GM18907 (cell line): ENCODE data around the gene GALK2.

Experiments used
- ATAC-seq: cut with Tn5 transposase; IDR thresholded peaks from one replicate; pipeline ENCODE4 v1.9.1; 2021; ENCODE audit warnings: mild to moderate bottlenecking, moderate library complexity; ENCODE audit not compliant: unreplicated experiment

GALK2 gene

DNA sequence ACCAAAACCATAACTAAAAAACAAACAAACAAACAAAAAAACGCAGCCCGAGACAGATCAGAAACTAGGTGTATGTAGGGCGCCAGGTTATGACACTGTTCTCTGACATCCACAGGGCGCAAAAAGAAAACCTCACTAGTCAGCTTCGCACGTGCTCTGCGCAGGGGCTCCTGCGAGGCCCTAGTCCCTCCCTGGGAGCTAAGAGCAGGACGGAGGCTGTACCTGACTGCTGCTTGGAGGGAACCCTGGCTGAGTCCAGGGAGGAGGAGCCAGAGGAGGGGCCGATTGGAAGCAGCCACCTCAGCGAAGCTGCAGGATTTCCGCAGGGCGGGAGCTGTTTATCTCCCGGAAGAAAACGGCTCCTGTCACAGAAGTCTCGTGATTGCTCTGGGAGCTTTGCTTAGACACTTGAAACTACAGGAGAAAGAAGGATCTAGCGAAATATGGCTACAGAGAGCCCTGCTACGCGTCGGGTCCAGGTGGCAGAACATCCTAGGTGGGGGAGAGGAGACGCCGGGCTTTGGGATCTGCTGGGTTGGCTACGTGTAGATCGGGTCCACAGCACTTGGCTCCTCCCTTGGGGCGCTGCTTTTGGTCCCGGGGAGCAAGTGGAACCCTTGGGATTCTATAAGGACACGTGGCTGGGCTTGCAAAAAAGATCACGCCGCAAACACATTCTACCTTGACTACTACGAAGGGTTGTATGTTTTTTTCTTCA is at the start of gene GALK2:
GALK2 (plus strand) TSS at position 368 of the 718 bp plus-strand sequence; CDS start at position 444, 76 bp downstream.
- ATAC-seq, result peak; percentile 96

DNA sequence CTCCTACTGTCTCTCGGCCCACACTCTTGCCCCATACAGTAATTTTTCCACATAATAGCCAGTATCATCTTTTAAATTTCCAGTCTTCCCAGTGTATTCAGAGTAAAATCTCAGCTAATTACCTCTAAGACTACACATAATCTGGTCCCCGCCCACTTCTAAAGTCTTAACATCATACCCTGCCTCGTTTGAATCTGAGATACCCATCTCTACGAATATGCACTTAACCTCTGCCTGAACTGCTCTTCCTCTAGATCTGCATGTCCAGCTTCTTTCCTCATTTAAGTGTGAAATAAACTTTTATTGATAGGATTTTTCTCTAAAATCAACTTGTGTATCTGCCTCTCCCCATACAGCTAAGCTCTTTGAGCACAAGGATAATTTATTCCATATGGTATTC is 49.2 kb upstream of the GALK2 start:
- ATAC-seq, result no peak

GRCh38 chr15:49121901-49122300 is 48.1 kb upstream of the GALK2 start:
- no peak for ATAC-seq

DNA sequence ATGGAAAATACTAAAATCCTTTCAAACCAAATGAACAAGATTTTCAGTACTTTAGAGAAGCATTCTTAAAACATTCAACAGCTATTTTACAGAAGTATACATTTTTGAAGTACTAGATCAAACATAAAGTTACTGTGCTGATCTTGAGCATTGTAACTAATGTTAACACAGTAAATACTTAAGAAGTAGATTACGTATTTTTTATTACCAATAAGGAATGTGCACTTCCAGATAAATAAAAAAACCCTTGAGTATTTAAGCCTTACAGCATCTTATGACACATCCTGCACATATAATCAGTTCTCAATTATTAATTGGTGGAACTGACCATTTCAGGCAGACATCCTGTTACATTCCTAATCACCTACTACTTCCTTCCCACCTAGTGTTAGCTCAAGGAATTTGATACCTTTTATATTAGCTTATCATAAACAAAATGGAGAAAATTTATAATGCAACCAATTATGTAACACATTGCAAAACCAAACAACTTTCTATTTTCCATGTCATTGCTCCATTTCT is 47.4 kb upstream of the GALK2 start:
- no peak for ATAC-seq

DNA sequence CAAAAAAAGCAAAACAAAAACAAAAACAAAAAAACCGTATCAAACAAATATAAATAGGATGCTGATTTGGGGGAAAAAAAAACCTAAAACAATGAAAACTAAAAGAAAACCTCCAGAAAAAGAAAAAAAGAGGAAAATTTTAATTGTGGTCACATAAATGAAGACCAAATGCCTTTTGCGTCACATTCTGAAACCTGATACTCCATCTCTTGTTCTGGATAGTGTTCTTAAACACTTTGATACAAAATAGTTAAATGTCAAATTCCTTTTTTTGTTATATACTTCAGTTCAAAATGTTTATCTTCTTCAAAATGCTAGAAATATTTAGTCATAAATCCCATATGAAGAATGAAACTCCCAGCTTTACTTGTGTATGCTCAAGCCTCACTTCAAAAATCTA is 45.7 kb upstream of the GALK2 start:
- ATAC-seq, result no peak

DNA sequence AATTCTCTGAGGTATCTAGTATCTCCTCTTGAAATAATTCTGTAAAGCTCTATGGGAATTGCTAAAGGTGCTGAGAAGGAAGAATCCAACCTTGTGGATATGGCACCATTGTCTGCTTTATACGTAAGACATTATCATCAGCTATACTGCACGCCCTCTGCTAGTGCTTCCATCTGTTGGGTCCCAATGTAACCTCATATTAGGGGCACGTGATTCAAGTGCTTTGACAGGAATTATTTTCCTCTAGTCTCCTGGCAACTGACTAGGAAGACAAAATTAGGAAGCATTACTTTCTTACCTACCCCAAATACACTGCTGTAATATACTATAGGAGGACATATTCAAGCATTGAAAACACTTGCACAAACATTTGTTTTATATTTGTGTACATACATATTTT is 38.6 kb upstream of the GALK2 start:
- no peak for ATAC-seq

DNA sequence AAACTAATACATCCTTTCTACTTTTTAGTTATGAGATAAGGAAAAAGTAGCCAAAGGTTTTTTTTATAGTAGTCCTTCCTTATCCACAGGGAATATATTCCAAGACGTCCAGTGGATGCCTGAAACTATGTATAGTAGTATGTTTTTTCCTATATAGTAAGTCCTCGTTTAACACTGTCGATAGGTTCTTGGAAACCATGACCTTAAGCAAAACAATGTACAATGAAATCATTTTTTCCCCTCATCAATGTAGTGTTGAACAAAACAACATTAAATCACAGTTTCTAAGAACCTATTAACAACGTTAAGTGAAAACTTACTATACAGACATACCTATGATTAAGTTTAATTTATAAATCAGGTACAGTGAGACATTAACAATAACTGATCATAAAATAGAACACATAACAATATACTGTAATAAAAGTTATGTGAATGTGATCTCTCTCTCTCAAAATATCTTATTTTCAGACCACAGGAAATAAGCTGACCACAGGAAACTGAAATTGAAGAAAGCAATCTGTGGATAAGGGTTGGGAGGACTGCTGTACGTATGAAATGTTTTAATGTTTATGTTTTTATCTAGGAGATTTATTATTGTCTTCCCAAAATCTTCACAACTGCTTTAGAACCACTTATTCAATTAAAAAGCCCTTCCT is 35.2 kb upstream of the GALK2 start:
- peak; percentile 40 for ATAC-seq

DNA sequence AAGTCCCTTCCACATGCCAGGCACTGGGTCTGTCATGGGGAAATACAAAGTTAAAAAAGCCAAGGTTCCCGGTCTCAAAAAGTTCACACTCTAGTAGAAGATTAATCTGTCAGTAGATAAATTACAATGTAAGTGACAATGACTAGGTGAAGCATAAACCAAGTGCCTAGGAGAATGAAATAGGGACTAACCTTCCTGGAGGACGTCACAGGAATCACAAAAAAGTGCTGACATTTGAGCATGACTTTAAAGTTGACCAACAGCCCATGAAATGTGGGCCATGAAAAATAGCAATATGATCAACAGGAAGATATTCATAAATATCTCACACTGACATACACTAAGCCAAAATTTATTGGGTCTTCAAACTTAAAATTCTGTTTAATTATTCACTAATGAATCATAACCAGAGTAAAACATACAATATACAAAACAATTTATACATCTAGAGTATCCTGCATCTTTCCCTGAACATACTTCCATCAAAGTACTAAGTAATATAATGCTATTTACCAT is 34.6 kb upstream of the GALK2 start:
- peak; percentile 72 for ATAC-seq

DNA sequence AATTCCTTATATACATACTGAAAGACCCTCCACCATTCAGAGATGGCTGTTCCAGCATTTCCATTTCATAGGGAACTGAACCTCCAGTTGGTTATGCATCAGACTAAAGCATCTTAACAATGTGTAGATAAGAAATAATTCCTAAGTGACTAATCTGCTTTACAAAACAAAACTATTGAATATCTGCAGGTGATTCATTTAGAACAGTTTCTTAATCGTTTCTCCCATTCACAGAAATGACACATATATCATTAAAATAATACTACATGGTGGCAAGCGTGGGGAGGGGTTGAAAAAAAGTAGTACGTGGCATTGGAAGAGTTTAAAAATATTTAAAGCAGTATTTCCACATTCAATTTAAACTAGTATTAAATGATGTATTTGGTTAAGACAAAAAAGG is 34.1 kb upstream of the GALK2 start:
- no peak for ATAC-seq

- no peak for ATAC-seq
These were observed 32.2 kb upstream of the GALK2 start for GRCh38 chr15:49137861-49138260.

GRCh38 chr15:49145651-49146609 is 24.1 kb upstream of the GALK2 start:
- no peak for ATAC-seq

DNA sequence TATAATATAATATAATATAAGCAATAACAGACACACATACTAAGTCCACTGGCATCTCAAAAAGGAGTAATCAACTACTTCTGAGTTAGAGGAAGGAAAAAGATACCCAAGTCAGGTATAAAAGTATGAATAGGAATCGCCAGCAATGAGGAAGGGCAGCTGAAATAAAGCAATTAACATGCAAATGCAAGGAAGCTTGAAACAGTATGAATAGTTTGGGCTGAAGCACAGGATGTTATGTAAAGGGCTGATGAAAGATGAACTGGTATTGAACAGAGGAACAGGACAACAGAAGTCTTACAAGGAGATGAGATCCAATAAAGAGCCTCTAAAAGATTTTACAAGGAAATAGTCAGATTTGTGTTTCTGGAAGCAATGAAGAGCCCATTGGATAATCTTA is 21.7 kb upstream of the GALK2 start:
- no peak for ATAC-seq

GRCh38 chr15:49148727-49149126 is 21.3 kb upstream of the GALK2 start:
- ATAC-seq, result no peak

GRCh38 chr15:49151831-49152230 is 18.2 kb upstream of the GALK2 start:
- no peak for ATAC-seq

- no peak for ATAC-seq
These were observed 17.3 kb upstream of the GALK2 start for GRCh38 chr15:49152552-49153312.

DNA sequence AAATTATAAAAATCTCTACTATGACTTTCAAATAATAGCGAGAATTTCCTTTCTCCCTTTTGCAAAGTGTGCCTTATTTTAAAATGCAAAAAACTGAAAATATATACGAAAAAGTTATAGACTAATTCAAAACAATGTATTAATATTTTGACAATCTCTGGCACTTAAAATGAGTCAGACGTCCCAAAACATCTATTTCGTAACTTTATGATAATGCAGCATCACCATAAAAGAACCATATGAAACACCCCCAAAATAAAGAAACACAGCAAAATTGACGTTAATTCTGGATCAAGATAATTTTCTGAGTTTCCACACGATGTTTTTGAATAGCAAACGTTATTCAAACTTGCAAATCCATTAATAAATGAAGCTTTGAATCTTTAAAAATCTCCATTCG is 15.7 kb upstream of the GALK2 start:
- ATAC-seq, result no peak

DNA sequence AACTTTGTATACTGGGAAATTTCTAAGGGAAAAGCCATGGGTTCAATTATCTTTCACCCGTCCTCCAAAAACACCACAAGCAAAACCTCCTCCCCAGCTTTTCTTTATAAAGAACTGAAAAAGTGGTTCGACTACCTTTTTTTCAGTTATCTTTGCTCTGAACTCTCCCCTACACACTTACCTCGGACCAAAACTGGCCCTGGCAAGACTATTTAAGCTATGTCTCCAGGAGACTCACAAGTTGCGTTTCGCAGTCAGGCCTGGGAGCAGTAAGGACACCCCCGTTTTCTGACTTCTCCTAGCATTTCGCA is 15.3 kb upstream of the GALK2 start:
- ATAC-seq, result peak; percentile 10

DNA sequence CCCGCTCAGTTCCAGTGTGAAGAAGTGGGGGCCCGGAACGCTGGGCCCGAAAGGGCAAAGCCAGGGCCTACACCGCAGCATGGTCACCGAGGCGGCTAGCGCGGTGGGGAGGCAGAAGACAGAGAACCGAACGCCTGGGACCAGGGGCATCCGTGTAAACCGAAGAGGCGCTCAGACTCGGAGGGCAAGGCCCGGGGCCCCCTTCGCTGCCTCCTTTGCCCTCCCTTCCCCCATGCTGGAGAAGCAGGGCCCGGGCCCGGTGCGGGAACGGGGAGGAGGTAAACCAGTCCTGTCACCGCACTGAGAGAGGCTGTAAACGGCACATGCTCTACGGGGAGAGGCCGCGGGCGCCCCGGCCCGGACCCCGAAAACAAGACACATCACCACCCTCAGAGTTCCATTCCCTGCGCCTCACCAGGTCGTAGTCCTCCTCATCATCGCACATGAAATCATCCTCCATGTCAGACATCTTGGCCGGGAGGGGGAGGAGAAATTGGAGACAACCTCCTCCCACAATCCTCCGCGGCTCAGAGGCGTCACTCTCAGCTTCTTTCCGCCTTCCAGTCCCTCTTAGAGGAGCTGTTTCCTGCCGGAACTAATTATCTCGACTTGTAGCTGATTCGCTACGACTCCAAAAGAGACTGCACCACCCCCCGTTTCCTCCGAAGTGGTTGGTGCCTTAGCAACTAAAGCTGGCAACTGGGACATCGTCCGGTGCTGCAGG is 14.8 kb upstream of the GALK2 start, which contains the start of gene COPS2:
COPS2 (minus strand) TSS at position 490 of the 724 bp plus-strand sequence; CDS start at position 469, 21 bp downstream.
- peak; percentile 94 for ATAC-seq

DNA sequence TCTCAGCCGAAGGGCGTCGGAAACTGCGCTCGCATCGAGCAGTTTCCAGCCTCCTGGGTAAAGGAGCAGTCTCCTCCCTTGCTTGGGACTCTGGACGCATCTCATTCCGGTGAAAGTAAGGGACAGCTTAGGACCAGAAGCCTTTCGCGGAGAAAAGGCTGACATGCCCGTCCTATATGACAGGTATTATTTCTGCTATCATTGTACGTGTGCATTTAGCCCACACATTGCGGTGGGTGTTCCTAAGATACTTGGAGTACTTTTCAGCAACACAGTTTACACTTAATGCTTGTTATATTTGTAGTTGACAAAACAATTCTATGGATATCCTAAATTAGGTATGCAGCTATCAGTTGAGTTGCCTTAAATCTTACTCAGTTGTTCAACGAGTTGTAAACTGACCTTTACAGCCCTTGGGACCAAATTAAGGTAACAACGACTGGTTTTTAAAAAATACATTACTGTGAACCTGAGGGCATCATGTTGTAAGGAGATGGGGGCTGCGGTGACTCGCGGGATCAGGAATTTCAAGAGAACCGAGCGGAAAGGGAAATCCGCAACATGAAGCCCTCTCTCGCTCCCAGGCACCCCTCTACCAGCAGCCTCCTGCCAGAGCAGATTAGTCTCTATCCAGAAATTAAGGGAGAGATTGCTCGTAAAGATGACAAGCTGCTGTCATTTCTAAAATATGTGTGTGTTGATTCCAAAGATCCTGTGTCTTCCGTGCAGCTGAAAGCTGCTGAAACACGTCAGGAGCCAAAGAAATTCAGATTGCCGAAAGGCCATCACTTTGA is 14.0 kb upstream of the GALK2 start:
- ATAC-seq, result peak; percentile 35
